Colon (tissue), 2 donors: ENCODE data around the gene MAPRE3.

Experiments used
- FAIRE-seq: peaks from 2 replicates; lab custom pipeline; 2012; peaks lifted over from hg19 to GRCh38; lab: Jason Lieb, UNC
- donor health status: control.
- donor health status: control.

MAPRE3 gene

DNA sequence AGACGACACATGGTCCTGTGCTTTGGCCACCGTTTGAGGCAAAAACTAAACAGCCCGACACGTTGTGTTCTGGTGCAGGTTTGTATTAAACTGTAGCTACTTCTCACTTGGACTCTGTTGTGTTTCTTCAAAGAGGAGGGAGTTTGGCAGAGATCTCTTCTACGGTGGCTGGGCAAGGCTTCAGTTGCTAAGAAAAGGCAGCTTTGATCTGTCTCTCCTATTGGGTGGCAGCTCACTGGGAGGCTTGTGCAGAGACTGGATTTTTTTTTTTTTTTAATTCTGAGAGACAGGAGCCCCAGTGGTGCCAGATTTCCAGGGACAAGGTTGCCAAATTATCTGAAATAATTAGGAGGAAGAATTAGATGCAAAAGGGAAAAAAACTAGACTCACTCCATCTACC is 20.2 kb upstream of the MAPRE3 start:
- no peak for FAIRE-seq

- FAIRE-seq = no peak
Observed at GRCh38 chr2:26951236-26951635, 19.2 kb upstream of the MAPRE3 start.

DNA sequence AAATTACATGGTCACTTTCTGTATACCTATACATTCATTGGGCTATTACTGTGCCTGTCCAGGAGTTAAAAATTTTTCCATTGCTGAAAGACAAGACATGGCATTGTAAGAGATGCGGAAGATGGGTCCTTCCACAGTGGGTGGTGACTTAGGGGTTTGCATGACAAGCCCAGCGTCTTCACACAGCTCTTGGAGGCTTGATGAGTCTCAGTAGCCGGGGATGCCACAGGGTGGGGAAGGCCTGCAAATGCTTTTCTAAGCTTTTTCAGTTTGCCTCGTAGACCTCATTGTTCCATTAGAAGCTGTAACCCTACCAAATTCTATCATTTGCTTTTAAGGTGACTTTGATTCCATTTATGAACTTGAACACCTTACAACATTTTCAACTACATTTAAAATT is 18.1 kb upstream of the MAPRE3 start:
- FAIRE-seq = no peak

DNA sequence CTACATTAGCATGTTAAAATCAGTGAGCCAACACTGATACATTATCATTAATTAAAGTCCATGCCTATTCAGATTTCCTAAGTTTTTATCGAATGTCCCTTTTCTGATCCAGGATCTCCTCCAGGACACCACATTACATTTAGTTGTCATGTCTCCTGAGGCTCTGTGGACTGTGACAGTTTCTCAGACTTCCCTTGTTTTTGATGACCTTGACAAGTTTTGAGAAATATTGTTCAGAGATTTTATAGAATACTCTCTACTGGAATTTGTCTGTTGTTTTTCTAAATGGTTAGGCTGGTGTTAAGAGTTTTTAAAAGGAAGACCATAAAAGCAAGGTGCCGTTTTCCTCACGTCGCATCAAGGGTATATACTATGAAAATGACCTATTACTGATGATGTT is 16.3 kb upstream of the MAPRE3 start:
- no peak for FAIRE-seq

DNA sequence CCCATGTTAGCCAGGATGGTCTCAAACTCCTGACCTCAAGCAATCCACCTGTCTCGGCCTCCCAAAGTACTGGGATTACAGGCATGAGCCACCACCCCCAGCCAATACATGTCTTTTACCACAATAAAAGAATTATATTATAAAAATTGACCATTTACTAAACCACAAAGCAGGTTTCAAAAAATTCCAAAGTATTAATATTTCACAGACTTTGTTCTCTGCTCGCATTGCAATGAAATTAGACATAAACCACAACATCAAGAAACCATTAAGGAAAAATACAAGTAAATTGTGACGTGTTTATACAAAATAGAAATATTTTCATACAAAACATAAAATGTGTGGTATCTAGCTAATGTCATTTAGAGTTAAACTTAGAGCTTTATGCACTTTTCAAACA is 13.4 kb upstream of the MAPRE3 start:
- no peak for FAIRE-seq

DNA sequence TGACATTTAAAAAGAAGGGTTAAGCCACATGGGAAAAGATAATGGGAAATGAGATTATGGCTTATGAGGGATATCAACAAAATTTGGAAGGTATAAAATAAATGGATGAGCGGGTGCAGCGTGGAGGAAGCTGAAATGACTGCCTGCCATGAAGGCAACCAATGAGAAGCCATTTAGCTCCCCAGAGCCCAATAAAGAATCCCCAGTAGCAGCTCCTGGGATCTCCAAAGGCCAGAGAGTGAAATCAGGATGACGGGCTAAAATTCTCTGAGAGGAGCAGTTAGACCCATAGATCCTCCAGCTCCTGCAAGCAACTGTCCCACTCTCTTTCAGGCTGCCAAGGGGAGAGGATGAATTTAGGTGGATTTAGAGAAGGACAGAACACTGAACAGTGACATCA is 12.9 kb upstream of the MAPRE3 start:
- FAIRE-seq = no peak

GRCh38 chr2:26959331-26959730 is 11.1 kb upstream of the MAPRE3 start:
- FAIRE-seq = no peak

GRCh38 chr2:26964446-26965130 is 5.8 kb upstream of the MAPRE3 start:
- FAIRE-seq = no peak

DNA sequence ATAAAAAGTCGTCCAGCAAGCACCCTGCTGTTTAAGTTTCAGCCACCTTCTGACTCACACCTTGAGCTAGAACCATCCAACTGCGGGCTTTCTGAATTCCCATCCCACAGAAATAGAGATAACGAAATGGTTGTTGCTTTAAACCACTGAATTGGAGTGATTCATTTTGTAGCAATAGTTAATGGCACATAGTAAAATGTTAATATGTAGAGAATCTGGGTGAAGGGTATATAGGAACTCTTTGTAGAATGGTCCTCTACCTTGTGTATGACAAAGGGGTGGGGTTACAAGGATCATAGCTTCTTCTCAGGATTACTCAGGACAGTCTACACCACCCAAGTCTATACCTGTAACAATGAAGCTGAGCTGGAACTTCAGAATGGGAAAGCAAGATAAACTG is 2.4 kb upstream of the MAPRE3 start:
- no peak for FAIRE-seq

DNA sequence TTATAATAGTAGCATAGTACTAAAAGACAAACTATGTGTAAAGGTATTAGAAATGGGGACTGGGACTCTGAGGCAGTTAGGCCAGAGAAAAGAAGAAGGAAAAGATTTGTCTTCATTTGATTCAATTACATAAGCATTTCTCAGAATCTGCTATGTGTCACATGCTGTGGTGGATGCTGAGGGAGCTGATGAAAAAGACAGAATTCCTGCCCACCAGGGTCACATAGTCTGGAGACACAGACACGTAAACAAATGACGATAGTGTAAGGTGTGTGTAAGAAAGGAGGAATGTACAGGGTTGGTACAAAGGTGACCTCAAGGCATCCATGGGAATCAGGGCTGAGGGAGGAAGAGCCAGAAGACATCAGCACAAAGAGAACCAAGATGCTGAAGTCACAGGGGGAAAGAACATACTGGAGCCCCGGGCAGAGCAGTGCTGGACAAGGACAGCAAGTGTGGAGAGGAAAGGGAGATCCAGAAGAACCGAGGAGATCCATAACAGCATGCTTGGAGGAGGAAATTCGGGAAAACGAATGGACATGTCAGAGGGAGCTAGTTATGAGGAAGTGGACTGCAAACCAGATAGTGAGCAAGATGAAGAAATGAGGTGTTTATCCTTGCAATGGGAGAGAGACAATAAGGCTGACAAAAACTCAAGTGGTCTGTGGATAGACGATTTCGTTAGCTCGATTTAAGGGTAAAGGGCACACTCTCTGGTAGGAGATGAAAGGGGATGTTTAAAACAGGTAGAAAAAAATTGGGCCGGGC is 1.2 kb upstream of the MAPRE3 start:
- FAIRE-seq = no peak

DNA sequence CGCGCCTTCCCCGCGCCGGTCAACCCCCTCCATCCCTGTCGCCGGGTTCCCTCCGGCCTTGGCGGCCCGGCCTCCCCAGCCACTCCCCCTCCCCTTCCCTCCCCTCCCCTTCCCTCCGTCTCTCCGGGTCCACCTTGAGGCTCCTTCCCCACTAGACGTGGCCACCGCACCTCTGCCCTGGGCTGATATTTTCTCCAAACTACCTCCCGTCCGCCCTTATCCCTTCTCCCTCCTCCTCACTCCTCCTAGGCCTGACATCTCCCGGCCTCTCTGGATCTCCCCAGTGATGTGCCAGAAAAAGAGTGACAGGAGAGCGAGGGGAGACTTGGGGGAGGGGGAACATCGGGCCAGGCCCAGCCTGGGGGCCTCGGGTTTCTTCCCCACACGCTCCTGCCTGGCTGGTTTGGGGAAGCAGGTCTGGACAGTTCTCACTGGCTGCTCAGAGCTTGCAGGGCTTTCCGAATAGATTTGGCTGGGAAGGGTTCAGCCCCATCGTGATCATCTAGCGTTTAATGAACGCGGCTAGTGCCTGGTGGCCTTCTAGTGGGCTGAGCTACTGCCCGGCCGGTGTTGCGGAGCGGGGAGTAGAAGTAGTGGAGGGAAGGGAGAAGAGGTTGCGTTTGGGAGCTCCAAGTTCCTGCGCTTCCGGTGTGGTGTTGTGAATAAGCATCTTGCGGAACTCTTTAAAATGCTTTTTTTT is 641 bp downstream of the MAPRE3 start:
- no peak for FAIRE-seq

DNA sequence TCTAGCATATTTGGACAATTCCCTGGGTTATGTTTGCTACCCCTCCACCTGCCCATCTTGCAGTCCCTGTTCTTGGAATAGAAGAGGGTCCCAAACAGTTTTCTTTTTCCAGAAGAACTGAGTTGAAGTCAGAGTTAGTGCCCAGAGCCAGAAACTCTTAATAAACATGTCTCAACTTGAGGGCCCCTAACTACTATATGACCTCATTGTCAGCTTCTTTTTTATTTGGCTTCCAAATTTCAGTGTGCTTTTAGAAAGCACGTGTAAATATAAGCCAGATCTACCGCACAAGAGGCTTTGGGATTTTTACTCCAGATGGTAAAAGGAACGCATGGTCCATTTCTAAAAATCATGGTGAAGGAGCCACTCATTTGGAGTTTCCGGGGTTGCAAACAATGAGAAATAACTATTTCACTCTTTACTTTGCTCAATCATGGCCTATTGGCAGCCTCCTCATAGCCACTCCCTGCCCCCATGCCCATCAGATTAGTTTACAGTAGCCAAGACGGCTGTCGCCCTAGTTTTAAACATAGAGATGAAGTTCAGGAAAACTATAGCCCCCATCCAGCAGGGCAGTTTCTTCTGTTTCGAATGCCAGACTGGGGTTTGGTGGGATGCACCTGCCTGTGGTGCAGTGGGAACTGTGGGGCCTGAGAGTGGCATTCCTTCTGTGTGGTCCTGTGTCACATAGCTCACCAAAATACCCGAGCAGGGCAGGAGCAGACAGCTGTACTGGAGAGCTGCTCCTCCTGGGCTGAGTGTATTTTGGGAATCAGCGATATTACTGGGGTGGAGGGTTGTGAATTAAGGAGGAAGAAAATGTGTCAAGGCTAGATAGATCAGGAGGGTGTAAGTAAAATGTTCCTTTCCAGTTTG is 1.7 kb downstream of the MAPRE3 start:
- no peak for FAIRE-seq

DNA sequence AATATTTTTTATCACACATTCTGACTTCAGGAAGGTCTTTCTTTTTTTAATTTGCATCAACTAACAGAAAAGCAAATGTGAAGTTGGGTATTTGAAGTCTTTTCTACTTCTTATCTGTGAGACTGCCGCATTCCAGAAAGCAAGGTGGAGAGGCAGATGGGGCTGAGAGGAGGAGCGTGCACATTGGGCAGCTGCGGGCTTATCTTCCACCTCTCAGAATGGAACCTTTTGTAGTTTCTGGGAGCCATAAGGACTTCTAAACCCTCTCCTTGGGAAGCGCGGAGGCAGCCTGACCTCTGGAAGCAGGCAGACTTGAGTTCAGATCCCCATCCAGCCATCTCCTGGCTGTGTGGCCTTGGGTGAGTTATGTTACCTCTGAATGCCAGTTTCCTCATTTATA is 3.9 kb downstream of the MAPRE3 start:
- no peak for FAIRE-seq

GRCh38 chr2:26975102-26975501 is 4.7 kb downstream of the MAPRE3 start:
- FAIRE-seq = no peak

GRCh38 chr2:26975656-26976055 is 5.2 kb downstream of the MAPRE3 start:
- FAIRE-seq = no peak

DNA sequence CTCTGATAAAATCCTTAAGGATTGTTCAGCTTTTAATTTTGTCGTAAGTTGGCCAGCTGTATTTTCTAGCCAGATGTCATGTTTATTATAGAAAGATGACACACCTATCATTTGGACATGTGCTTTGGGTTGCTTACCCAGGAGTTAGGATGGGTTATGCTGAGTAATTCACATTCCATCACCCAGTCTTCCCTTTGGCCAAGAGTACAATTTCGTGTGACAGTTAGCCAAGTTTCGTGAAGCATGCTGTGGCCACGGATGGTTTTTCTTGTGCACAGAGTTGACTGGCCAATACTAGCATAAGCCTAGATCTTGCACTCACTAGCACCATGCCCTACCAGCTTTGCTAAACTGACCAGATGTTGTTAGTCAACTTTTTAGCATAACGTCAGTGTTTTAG is 5.8 kb downstream of the MAPRE3 start:
- FAIRE-seq = no peak

DNA sequence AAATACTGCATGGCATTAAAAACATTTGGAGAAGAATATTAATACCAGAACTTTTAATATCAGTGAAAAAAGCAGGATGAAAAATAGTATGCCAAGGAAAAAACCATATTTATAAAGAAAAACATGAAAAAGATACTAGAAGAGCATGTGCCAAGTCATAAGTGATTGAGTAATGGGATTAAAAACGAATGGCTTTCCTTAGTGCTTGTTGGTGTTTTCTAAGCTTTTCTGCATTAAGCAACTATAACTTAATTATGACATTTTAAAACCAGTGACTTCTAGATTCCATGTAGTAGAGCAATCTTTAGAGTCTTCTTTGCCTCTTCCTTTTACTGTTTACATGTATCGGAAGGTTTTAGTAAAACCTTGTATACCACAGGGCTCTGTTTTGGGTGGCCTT is 6.6 kb downstream of the MAPRE3 start:
- FAIRE-seq = no peak

- no peak for FAIRE-seq
Observed at GRCh38 chr2:26978061-26978596, 7.7 kb downstream of the MAPRE3 start.

DNA sequence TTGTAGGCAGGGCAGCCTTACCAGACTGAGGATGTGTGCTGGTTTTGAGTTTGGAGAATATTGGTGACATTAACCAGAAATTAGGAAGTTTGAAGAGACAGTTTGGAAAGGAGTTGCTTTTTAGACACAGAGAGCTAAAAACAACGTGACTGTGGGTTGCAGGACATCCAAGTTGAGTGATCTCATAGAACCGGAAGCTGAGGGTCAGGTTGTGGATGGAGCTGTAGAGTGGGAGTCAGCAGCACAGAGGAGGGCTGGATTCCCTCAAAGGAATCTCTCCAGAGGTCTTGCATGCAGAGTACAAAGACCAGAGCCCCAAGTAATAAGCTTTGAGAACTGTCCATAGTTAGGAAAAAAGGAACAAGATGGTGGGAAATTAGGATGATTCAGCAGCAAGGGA is 9.3 kb downstream of the MAPRE3 start:
- no peak for FAIRE-seq

GRCh38 chr2:26980971-26981370 is 10.5 kb downstream of the MAPRE3 start:
- no peak for FAIRE-seq

GRCh38 chr2:26982102-26982742 is 11.8 kb downstream of the MAPRE3 start:
- no peak for FAIRE-seq

DNA sequence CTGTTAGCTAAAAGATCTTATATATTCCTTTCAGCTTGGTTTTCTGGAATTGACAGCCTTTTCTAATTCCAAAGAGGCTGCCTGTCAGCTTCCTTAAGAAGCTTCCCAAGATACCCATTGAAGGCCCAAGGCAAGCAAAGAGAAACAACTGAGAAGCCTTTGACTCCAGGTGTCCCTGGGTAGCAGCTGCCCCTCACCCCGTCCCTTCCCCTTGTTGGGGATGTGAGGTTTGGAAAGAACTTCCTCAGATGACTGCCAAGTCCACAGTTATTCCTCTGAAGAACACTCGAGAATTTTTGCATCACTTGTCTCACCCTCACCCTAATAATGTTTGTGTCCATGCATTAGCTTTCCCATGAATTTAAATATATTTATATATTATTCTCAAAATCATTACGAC is 13.3 kb downstream of the MAPRE3 start:
- FAIRE-seq = no peak
